Endothelial cell of umbilical vein (primary cell): ENCODE measurements around the gene FAM13C. TPM values are rescaled to one million over a fixed set of nuclear protein-coding genes. Genes with fewer than 3 reads are reported as not detected.

ENCODE experiments used
- BruUV-seq: library from RNA; stranded (reverse); fragments of 400-500 nt; replicated peaks from 2 replicates; lab custom pipeline; 2021; lab: Mats Ljungman, UMichigan
- CTCF ChIA-PET: fragments of 300-600, 350-600 bp; sonication (Branson Sonifier 250); formaldehyde crosslinking; loops from one replicate; lab custom pipeline; 2021; ENCODE audit warnings: antibody characterized with exemption, inconsistent platforms; lab: Charles Lee
- POLR2A ChIA-PET: fragments of 300-600, 350-600 bp; sonication (Branson Sonifier 250); formaldehyde crosslinking; loops from one replicate; lab custom pipeline; 2021; ENCODE audit warnings: antibody characterized with exemption, inconsistent platforms; lab: Charles Lee
- DNase-seq: peaks from one replicate; pipeline ENCODE4 v3.0.0-alpha.2; 2011; ENCODE audit warnings: low read depth, low spot score
- FAIRE-seq: peaks from 2 replicates; lab custom pipeline; 2011; peaks lifted over from hg19 to GRCh38; lab: Jason Lieb, UNC
- H2AFZ ChIP-seq: 2 replicates; pipeline ENCODE4 v1.6.0; 2012; ENCODE audit warnings: low read depth, low read length, control low read depth, inconsistent platforms
- H3K27ac ChIP-seq: 2 replicates; pipeline ENCODE4 v1.5.1; 2011; ENCODE audit warnings: low read depth, mild to moderate bottlenecking, control low read depth, low read length, moderate library complexity; ENCODE audit not compliant: insufficient read depth
- H3K27me3 ChIP-seq, 2 experiments: 2 replicates each; pipeline versions ENCODE4 v1.6.0 to v1.6.1; 2011; ENCODE audit warnings: low read length in 2 of 2, mixed read lengths in 1 of 2; ENCODE audit not compliant: control insufficient read depth in 2 of 2, insufficient read depth in 2 of 2
- H3K36me3 ChIP-seq, 2 experiments: 2 replicates in 1 of 2; 3 replicates in 1 of 2; pipeline ENCODE4 v1.5.1; 2011; ENCODE audit warnings: low read length in 2 of 2, mild to moderate bottlenecking in 1 of 2, moderate library complexity in 1 of 2; ENCODE audit not compliant: control insufficient read depth in 2 of 2, insufficient read depth in 2 of 2; ENCODE audit errors: extremely low read depth in 1 of 2
- H3K4me1 ChIP-seq: 3 replicates; pipeline ENCODE4 v1.5.1; 2011; ENCODE audit warnings: mild to moderate bottlenecking, low read length; ENCODE audit not compliant: control insufficient read depth, insufficient read depth; ENCODE audit errors: extremely low read depth
- H3K4me2 ChIP-seq: 2 replicates; pipeline ENCODE4 v1.6.1; 2011; ENCODE audit warnings: low read length, control low read depth, mixed read lengths; ENCODE audit not compliant: insufficient read depth
- H3K4me3 ChIP-seq, 3 experiments: fragments of 200-600 bp in 1 of 3; sonication (generic), shearing (Covaris generic) in 1 of 3; replicated peaks in 1 of 3; 2 replicates each; pipeline ENCODE4 v1.5.1; 2011 to 2016; ENCODE audit warnings: control low read depth in 3 of 3, low read length in 3 of 3, mild to moderate bottlenecking in 2 of 3, inconsistent platforms in 1 of 3, low read depth in 1 of 3, moderate library complexity in 1 of 3; ENCODE audit not compliant: insufficient read depth in 1 of 3
- H3K79me2 ChIP-seq: 2 replicates; pipeline ENCODE4 v1.6.0; 2012; ENCODE audit warnings: low read length, inconsistent platforms; ENCODE audit not compliant: control insufficient read depth, insufficient read depth
- H3K9ac ChIP-seq: replicated peaks from 2 replicates; pipeline ENCODE3; 2011; ENCODE audit warnings: low read length, control low read depth; ENCODE audit not compliant: insufficient read depth; ENCODE audit errors: extremely low read depth
- H3K9me1 ChIP-seq: replicated peaks from 3 replicates; pipeline ENCODE4 v1.6.0; 2011; ENCODE audit warnings: mild to moderate bottlenecking, low read length; ENCODE audit not compliant: control insufficient read depth, insufficient read depth; ENCODE audit errors: extremely low read depth
- H3K9me3 ChIP-seq: replicated peaks from 2 replicates; pipeline ENCODE4 v1.5.1; 2012; ENCODE audit warnings: low read length, inconsistent platforms; ENCODE audit not compliant: control insufficient read depth, insufficient read depth
- H4K20me1 ChIP-seq: replicated peaks from 2 replicates; pipeline ENCODE3; 2011; ENCODE audit warnings: mild to moderate bottlenecking, low read length; ENCODE audit not compliant: control insufficient read depth, insufficient read depth; ENCODE audit errors: extremely low read depth
- EZH2 ChIP-seq: IDR thresholded peaks from 2 replicates; pipeline ENCODE4 v1.6.1; 2012; ENCODE audit warnings: borderline replicate concordance, low read depth, mild to moderate bottlenecking, moderate library complexity, low read length, inconsistent platforms; ENCODE audit not compliant: severe bottlenecking
- FOS ChIP-seq: IDR thresholded peaks from 2 replicates; pipeline ENCODE4 v1.6.1; 2011; ENCODE audit warnings: mild to moderate bottlenecking, low read length, moderate library complexity, borderline replicate concordance; ENCODE audit not compliant: insufficient read depth
- GATA2 ChIP-seq: IDR thresholded peaks from 2 replicates; pipeline ENCODE4 v1.7.0; 2011; ENCODE audit warnings: low read depth, mild to moderate bottlenecking, moderate library complexity, mixed read lengths, low read length; ENCODE audit not compliant: insufficient read length, insufficient read depth
- MYC ChIP-seq: IDR thresholded peaks from one replicate; pipeline ENCODE4 v1.6.1; 2011; ENCODE audit warnings: mild to moderate bottlenecking, low read depth, low read length
- POLR2A ChIP-seq: IDR thresholded peaks from 2 replicates; pipeline ENCODE4 v1.6.1; 2012; ENCODE audit warnings: low read depth, mild to moderate bottlenecking, control low read depth, low read length
- POLR2AphosphoS5 ChIP-seq: IDR thresholded peaks from 2 replicates; pipeline ENCODE4 v1.6.1; 2012; ENCODE audit warnings: low read depth, mild to moderate bottlenecking, control low read depth, low read length, moderate library complexity; ENCODE audit not compliant: insufficient read depth
- dilution Hi-C: fragments of 300-500 bp; cut with MboI; formaldehyde crosslinking; loops from one replicate; pipeline ENCODE4 v1.15.0; 2019; ENCODE audit warnings: low sequenced_read_pairs; ENCODE audit not compliant: extremely low pct_ligation_motif_present
- intact Hi-C: fragments of 100-400 bp; cut with micrococcal nuclease; formaldehyde crosslinking; loops from one replicate; pipeline ENCODE4 v1.10.0; 2022
- polyA plus RNA-seq, 4 experiments: library from polyadenylated mRNA; depleted of rRNA in 3 of 4; stranded (reverse) in 3 of 4; unstranded in 1 of 4; fragments of >200 nt; gene quantifications; 2 replicates each; pipeline versions ENCODE4 v1.2.1 to v1.2.3, GENCODE V29; 2011 to 2012; ENCODE audit warnings: missing spikeins in 1 of 4
- total RNA-seq: library from RNA; stranded (reverse); gene quantifications from 2 replicates; pipeline ENCODE4 v1.2.3, GENCODE V29; 2021
- TF ChIP-seq, protein P1 (sequence below), 2 donors: IDR thresholded peaks; 1 replicate in 1 of 2; 2 replicates in 1 of 2; pipeline ENCODE4 v1.5.1; 2011; ENCODE audit warnings: low read length in 2 of 2, mild to moderate bottlenecking in 2 of 2, moderate library complexity in 2 of 2, control low read depth in 1 of 2, inconsistent platforms in 1 of 2, low read depth in 1 of 2; ENCODE audit not compliant: insufficient read depth in 1 of 2; ENCODE audit errors: extremely low read depth in 1 of 2
- TF ChIP-seq, protein P2 (sequence below): IDR thresholded peaks from 2 replicates; pipeline ENCODE4 v1.6.1; 2011; ENCODE audit not compliant: insufficient read depth, insufficient read length

Gene FAM13C
- total and polyA plus RNA-seq, 2 donors (not counting 3 experiments of a cell fraction or from before 2014, with no cell fraction given), result 0.03 TPM; not detected in 1

- ChIA-PET CTCF (no interaction called here), POLR2A (no interaction called here)
- Histone ChIP-seq H3K36me3 (no peaks in the 10 kb centered on the region), H4K20me1 (no peaks in the 10 kb centered on the region), H3K4me3 (no peak overlapping the region), H3K4me1 (no peaks in the 10 kb centered on the region), H3K9me3 (no peaks in the 10 kb centered on the region), H3K27me3 (no peaks in the 10 kb centered on the region), H3K27ac (no peak overlapping the region), H2AFZ (no peak overlapping the region), H3K4me2 (no peak overlapping the region), H3K79me2 (no peaks in the 10 kb centered on the region), H3K9me1 (no peaks in the 10 kb centered on the region), H3K9ac (no peak overlapping the region)
- FAIRE-seq, result no peak
- intact Hi-C loops (no loop called here), dilution Hi-C loops (no loop called here)
- no TSS peak for BruUV-seq
- no peak for TF ChIP-seq FOS
- TF ChIP-seq MYC, result no peak
- TF ChIP-seq, protein P1, sequence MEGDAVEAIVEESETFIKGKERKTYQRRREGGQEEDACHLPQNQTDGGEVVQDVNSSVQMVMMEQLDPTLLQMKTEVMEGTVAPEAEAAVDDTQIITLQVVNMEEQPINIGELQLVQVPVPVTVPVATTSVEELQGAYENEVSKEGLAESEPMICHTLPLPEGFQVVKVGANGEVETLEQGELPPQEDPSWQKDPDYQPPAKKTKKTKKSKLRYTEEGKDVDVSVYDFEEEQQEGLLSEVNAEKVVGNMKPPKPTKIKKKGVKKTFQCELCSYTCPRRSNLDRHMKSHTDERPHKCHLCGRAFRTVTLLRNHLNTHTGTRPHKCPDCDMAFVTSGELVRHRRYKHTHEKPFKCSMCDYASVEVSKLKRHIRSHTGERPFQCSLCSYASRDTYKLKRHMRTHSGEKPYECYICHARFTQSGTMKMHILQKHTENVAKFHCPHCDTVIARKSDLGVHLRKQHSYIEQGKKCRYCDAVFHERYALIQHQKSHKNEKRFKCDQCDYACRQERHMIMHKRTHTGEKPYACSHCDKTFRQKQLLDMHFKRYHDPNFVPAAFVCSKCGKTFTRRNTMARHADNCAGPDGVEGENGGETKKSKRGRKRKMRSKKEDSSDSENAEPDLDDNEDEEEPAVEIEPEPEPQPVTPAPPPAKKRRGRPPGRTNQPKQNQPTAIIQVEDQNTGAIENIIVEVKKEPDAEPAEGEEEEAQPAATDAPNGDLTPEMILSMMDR (IDR thresholded peaks at IDR 0.05; ENCODE audit: extremely low read depth in 1 of 2, insufficient read depth in 1 of 2, low read depth in 1 of 2, low read length in 2 of 2), result no peak
- no peak for TF ChIP-seq POLR2A
- TF ChIP-seq, protein P2, sequence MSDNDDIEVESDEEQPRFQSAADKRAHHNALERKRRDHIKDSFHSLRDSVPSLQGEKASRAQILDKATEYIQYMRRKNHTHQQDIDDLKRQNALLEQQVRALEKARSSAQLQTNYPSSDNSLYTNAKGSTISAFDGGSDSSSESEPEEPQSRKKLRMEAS, result no peak
- no peak for TF ChIP-seq EZH2
- no peak for TF ChIP-seq POLR2AphosphoS5
- no peak for TF ChIP-seq GATA2
- no peak for DNase-seq
Observed at GRCh38 chr10:59388671-59388976, 26.3 kb upstream of the FAM13C start.
